IMR-90 (cell line): ENCODE data around the gene ARID3C. TPM values are rescaled to one million over a fixed set of nuclear protein-coding genes. Genes with fewer than 3 reads are reported as not detected.
A peak's percentile ranks its signal among the peaks of the same experiment; 100 is the strongest.

Experiments
- ATAC-seq: fragments of 200-7000 bp; cut with Tn5 transposase; 2 replicates; pipeline ENCODE4 v1.9.1; 2020; ENCODE audit warnings: low read depth, mild to moderate bottlenecking, moderate library complexity
- BruUV-seq: library from RNA; stranded (reverse); fragments of 400-500 nt; replicated peaks from 2 replicates; lab custom pipeline; 2021; lab: Mats Ljungman, UMichigan
- CTCF ChIA-PET: fragments of 300-600 bp; formaldehyde crosslinking; extraction: SDS; loops from one replicate; lab custom pipeline; 2021; ENCODE audit warnings: antibody characterized with exemption; lab: Yijun Ruan, JAX
- POLR2A ChIA-PET: fragments of 300-600 bp; sonication (Branson Sonifier 250); formaldehyde crosslinking; loops from one replicate; lab custom pipeline; 2022; ENCODE audit warnings: antibody characterized with exemption; ENCODE audit not compliant: unreplicated experiment; lab: Charles Lee
- DNase-seq: peaks from one replicate; pipeline ENCODE4 v3.0.0; 2013
- H2AFZ ChIP-seq: replicated peaks from 2 replicates; pipeline ENCODE3; 2013; ENCODE audit warnings: low read length, mild to moderate bottlenecking; ENCODE audit not compliant: poor library complexity
- H2AK5ac ChIP-seq: 2 replicates; pipeline ENCODE4 v1.6.1; 2013; ENCODE audit warnings: low read depth, low read length, inconsistent platforms
- H2AK9ac ChIP-seq: replicated peaks from 2 replicates; pipeline ENCODE3; 2013; ENCODE audit warnings: mild to moderate bottlenecking, low read depth, low read length, moderate library complexity; ENCODE audit not compliant: poor library complexity
- H2BK120ac ChIP-seq: 2 replicates; pipeline ENCODE4 v1.6.1; 2013; ENCODE audit warnings: low read depth, low read length, inconsistent platforms
- H2BK15ac ChIP-seq: 3 replicates; pipeline ENCODE4 v1.6.1; 2013; ENCODE audit warnings: low read depth, low read length, inconsistent platforms
- H2BK20ac ChIP-seq: 2 replicates; pipeline ENCODE4 v1.6.1; 2013; ENCODE audit warnings: low read depth, mild to moderate bottlenecking, inconsistent platforms, low read length, moderate library complexity
- H2BK5ac ChIP-seq: 2 replicates; pipeline ENCODE4 v1.6.1; 2013; ENCODE audit warnings: mild to moderate bottlenecking, low read depth, low read length, inconsistent platforms; ENCODE audit not compliant: poor library complexity, severe bottlenecking
- H3K14ac ChIP-seq: replicated peaks from 2 replicates; pipeline ENCODE4 v1.6.1; 2013; ENCODE audit warnings: low read depth, low read length, inconsistent platforms
- H3K18ac ChIP-seq: 2 replicates; pipeline ENCODE4 v1.6.1; 2013; ENCODE audit warnings: low read depth, low read length, control low read depth
- H3K23ac ChIP-seq: 2 replicates; pipeline ENCODE4 v1.6.1; 2013; ENCODE audit warnings: low read depth, low read length, inconsistent platforms
- H3K27ac ChIP-seq: 2 replicates; pipeline ENCODE4 v1.5.1; 2013; ENCODE audit warnings: mild to moderate bottlenecking, control low read depth, low read length; ENCODE audit not compliant: insufficient read depth
- H3K27me3 ChIP-seq: 2 replicates; pipeline ENCODE4 v1.6.1; 2013; ENCODE audit warnings: low read length; ENCODE audit not compliant: control insufficient read depth, insufficient read depth
- H3K36me3 ChIP-seq: 2 replicates; pipeline ENCODE4 v1.6.1; 2013; ENCODE audit warnings: low read length, mixed read lengths; ENCODE audit not compliant: control insufficient read depth, insufficient read depth
- H3K4ac ChIP-seq: 2 replicates; pipeline ENCODE4 v1.6.1; 2013; ENCODE audit warnings: low read depth, low read length, inconsistent platforms
- H3K4me1 ChIP-seq: 2 replicates; pipeline ENCODE4 v1.6.1; 2013; ENCODE audit warnings: low read length, mixed read lengths; ENCODE audit not compliant: control insufficient read depth, insufficient read depth
- H3K4me2 ChIP-seq: 2 replicates; pipeline ENCODE4 v1.6.1; 2013; ENCODE audit warnings: low read depth, mild to moderate bottlenecking, control low read depth, low read length, moderate library complexity
- H3K4me3 ChIP-seq: 2 replicates; pipeline ENCODE4 v1.5.1; 2013; ENCODE audit warnings: low read depth, mild to moderate bottlenecking, control low read depth, low read length, moderate library complexity; ENCODE audit not compliant: insufficient read depth
- H3K56ac ChIP-seq: 2 replicates; pipeline ENCODE4 v1.6.1; 2013; ENCODE audit warnings: low read length, inconsistent platforms; ENCODE audit not compliant: insufficient read depth; ENCODE audit errors: extremely low read depth
- H3K79me1 ChIP-seq, 2 experiments: 2 replicates each; pipeline ENCODE4 v1.6.1; 2013; ENCODE audit warnings: low read length in 2 of 2, inconsistent platforms in 1 of 2, low read depth in 1 of 2
- H3K9ac ChIP-seq: 2 replicates; pipeline ENCODE4 v1.6.1; 2013; ENCODE audit warnings: low read depth, low read length, control low read depth
- H3K9me1 ChIP-seq: 2 replicates; pipeline ENCODE4 v1.6.1; 2013; ENCODE audit warnings: low read length, inconsistent platforms; ENCODE audit not compliant: insufficient read depth
- H3K9me3 ChIP-seq: 2 replicates; pipeline ENCODE4 v1.6.1; 2013; ENCODE audit warnings: low read length; ENCODE audit not compliant: control insufficient read depth, insufficient read depth
- H4K20me1 ChIP-seq: 2 replicates; pipeline ENCODE4 v1.6.1; 2013; ENCODE audit warnings: low read length, inconsistent platforms; ENCODE audit not compliant: insufficient read depth
- H4K5ac ChIP-seq: 2 replicates; pipeline ENCODE4 v1.6.1; 2013; ENCODE audit warnings: mild to moderate bottlenecking, low read depth, low read length, control low read depth
- H4K8ac ChIP-seq, 2 experiments: 2 replicates each; pipeline ENCODE4 v1.6.1; 2013; ENCODE audit warnings: low read depth in 2 of 2, low read length in 2 of 2, control low read depth in 1 of 2, inconsistent platforms in 1 of 2
- H4K91ac ChIP-seq: 2 replicates; pipeline ENCODE4 v1.6.1; 2013; ENCODE audit warnings: low read depth, low read length, inconsistent platforms; ENCODE audit not compliant: insufficient read depth
- NFE2L2 ChIP-seq: fragments of 150-350 bp; IDR thresholded peaks from 2 replicates; pipeline ENCODE4 v1.6.1; 2016; ENCODE audit warnings: low read depth, mild to moderate bottlenecking, low read length
- RAD21 ChIP-seq: IDR thresholded peaks from 2 replicates; pipeline ENCODE4 v1.6.1; 2012; ENCODE audit warnings: low read length, improper control_type of control experiment
- RFX5 ChIP-seq: IDR thresholded peaks from 2 replicates; pipeline ENCODE4 v1.8.0; 2012; ENCODE audit warnings: low read depth, mild to moderate bottlenecking, low read length, moderate library complexity
- SMC3 ChIP-seq: fragments of 150-350 bp; IDR thresholded peaks from 2 replicates; pipeline ENCODE4 v1.6.1; 2016; ENCODE audit warnings: low read depth, mild to moderate bottlenecking, antibody characterized with exemption, low read length, moderate library complexity
- WGBS, 2 experiments: methylation state at CpG; one replicate each; pipeline versions ENCODE4 v1.1.5 to v1.1.7; 2013; ENCODE audit warnings: missing lambda C conversion rate in 2 of 2; ENCODE audit not compliant: insufficient read length in 1 of 2; ENCODE audit errors: extremely low coverage in 2 of 2; 5-methylcytosine and 5-hydroxymethylcytosine counted together
- dilution Hi-C: fragments of 300-500 bp; cut with HindIII; formaldehyde crosslinking; loops from one replicate; pipeline ENCODE4 v1.14.3; 2018; ENCODE audit warnings: low sequenced_read_pairs; ENCODE audit not compliant: unreplicated experiment
- in situ Hi-C: fragments of 300-500 bp; cut with MboI; formaldehyde crosslinking; loops from 3 replicates; pipeline ENCODE4 v1.14.3; 2019; ENCODE audit warnings: low sequenced_read_pairs, inconsistent platforms, mixed read lengths
- intact Hi-C: fragments of 100-400 bp; cut with micrococcal nuclease; formaldehyde crosslinking; loops from 2 replicates; pipeline ENCODE4 v1.10.0; 2022
- polyA plus RNA-seq, 3 experiments: library from polyadenylated mRNA; depleted of rRNA; stranded (reverse); fragments of >200 nt; gene quantifications; 2 replicates each; pipeline ENCODE4 v1.2.3, GENCODE V29; 2012; ENCODE audit warnings: low replicate concordance in 1 of 3
- total RNA-seq: library from RNA; depleted of rRNA; stranded (reverse); fragments of >200 nt; gene quantifications from 2 replicates; pipeline ENCODE4 v1.2.3, GENCODE V29; 2012
- TF ChIP-seq, protein P1 (sequence below): conservative IDR thresholded peaks from 2 replicates; pipeline ENCODE4 v1.5.1; 2012; ENCODE audit warnings: mild to moderate bottlenecking, low read depth, low read length, improper control_type of control experiment

ARID3C gene
- total and polyA plus RNA-seq, 2 of the 4 experiments (the other 2 are of a cell fraction) = 0.07 TPM; not detected in 1

DNA sequence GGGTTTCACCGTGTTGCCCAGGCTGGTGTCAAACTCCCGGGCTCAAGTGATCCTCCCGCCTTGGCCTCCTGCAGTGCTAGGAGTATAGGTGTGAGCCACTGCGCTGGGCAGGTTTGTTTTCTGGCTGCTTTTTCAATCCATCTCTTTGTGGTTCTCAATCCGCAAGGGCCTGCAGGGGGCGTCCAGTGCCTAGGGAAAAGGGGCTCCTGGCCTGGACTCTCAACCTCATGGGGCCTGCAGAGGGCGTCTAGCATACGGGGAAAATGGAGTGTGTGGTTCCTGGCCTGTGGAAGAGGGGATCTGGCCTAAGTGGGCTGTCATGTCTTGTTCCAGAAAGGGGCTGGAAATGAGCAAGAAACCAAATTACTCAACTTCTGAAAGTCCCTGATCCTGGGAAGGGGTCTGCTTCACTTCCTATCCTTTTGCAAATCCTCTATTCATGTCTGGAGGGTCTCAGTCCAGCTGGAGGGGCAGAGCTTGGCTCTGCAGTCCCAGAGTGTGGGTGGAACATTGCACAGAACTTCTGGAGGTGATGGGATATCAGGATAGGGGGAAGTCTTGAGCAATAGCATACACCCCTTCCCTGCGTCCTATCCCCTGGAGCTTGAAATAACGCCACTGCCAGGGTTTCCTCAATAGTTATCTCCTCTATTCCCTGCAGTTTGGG is 46.3 kb upstream of the ARID3C start:
- DNase-seq = peak; percentile 59
- Histone ChIP-seq H4K8ac (no peak overlapping the region), H3K4me1 (no peaks in the 10 kb centered on the region), H2BK15ac (no peak overlapping the region), H3K79me1 (peaks cover 20 to 24% of the 10 kb centered on the region in 2 experiments), H2AK9ac (no peak overlapping the region), H3K4ac (no peak overlapping the region), H3K27me3 (no peaks in the 10 kb centered on the region), H4K20me1 (no peaks in the 10 kb centered on the region), H3K56ac (no peak overlapping the region), H3K9me1 (no peaks in the 10 kb centered on the region), H4K91ac (no peak overlapping the region), H3K14ac (no peak overlapping the region), H4K5ac (no peak overlapping the region), H3K4me3 (no peak overlapping the region), H2AFZ (no peak overlapping the region), H3K27ac (no peak overlapping the region), H2BK120ac (no peak overlapping the region), H3K4me2 (no peak overlapping the region), H3K9ac (no peak overlapping the region), H2AK5ac (no peak overlapping the region), H3K36me3 (peaks cover 2% of the 10 kb centered on the region), H3K18ac (no peak overlapping the region), H2BK5ac (no peak overlapping the region), H3K9me3 (no peaks in the 10 kb centered on the region), H3K23ac (no peak overlapping the region), H2BK20ac (no peak overlapping the region)
- WGBS, 2 experiments = no CpG with 5 or more reads among the region's 10 CpGs
- dilution Hi-C loops (no loop called here), intact Hi-C loops (loop anchor here (1.0 kb wide), 1 partner anchor 27 kb away; no protein-coding TSS in a partner anchor), in situ Hi-C loops (no loop called here)
- TF ChIP-seq, protein P1, sequence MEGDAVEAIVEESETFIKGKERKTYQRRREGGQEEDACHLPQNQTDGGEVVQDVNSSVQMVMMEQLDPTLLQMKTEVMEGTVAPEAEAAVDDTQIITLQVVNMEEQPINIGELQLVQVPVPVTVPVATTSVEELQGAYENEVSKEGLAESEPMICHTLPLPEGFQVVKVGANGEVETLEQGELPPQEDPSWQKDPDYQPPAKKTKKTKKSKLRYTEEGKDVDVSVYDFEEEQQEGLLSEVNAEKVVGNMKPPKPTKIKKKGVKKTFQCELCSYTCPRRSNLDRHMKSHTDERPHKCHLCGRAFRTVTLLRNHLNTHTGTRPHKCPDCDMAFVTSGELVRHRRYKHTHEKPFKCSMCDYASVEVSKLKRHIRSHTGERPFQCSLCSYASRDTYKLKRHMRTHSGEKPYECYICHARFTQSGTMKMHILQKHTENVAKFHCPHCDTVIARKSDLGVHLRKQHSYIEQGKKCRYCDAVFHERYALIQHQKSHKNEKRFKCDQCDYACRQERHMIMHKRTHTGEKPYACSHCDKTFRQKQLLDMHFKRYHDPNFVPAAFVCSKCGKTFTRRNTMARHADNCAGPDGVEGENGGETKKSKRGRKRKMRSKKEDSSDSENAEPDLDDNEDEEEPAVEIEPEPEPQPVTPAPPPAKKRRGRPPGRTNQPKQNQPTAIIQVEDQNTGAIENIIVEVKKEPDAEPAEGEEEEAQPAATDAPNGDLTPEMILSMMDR = peak; percentile 94
- TF ChIP-seq SMC3 = peak; percentile 68
- peak; percentile 70 for TF ChIP-seq RAD21
- no peak for TF ChIP-seq NFE2L2
- TF ChIP-seq RFX5 = no peak
- ChIA-PET POLR2A (no interaction called here), CTCF (interaction anchor here (1.0 to 3.3 kb wide), 2 partner anchors 26 to 27 kb away, joined by 3 to 16 read pairs; no protein-coding TSS in a partner anchor)
- no TSS peak for BruUV-seq
- ATAC-seq = peak; percentile 96
